Measurements from ENCODE around the gene LIPJ. TPM values are rescaled to one million over a fixed set of nuclear protein-coding genes. Genes with fewer than 3 reads are reported as not detected.

LIPJ gene
- total RNA-seq, 1 experiment from 2014 or later = not detected

DNA sequence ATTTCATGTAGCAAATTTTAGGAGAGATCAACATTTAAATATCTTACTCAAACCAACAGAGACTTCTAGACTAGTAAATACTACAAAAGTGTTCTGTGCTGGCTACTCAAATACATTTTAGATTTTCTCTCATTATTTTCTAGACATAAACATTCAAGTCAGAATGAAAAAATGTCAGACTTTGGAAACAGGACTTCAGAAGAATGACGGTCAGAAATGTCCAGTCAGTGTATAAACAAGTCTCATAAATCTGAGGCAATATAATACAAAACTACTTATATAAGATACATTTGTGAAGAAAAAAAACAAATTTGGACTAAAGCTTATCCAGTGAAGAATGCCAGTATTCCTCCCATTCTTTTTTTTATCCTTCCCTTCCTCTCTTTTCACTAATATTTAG lies 29.3 kb upstream of the LIPJ start:
- Mint-ChIP-seq H3K4me1 (ENCODE audit: insufficient read depth, unreplicated experiment) (peaks cover 16% of the 10 kb centered on the region), H3K27me3 (ENCODE audit: insufficient read depth, unreplicated experiment) (peaks cover 5% of the 10 kb centered on the region), H3K27ac (ENCODE audit: low read depth, unreplicated experiment) (peak overlapping the region; percentile 17), H3K4me3 (ENCODE audit: unreplicated experiment) (no peak overlapping the region), H3K9me3 (ENCODE audit: unreplicated experiment) (peaks cover 22% of the 10 kb centered on the region), H3K36me3 (ENCODE audit: insufficient read depth, unreplicated experiment) (peaks cover 5% of the 10 kb centered on the region)
- no peak for DNase-seq (ENCODE audit: unreplicated experiment)
- no TSS peak for BruUV-seq (replicated peaks)
- TF ChIP-seq CTCF (IDR thresholded peaks at IDR 0.05; ENCODE audit: unreplicated experiment) = no peak
- ChIA-PET CTCF (interaction anchor here (0.8 to 1.3 kb wide), 3 partner anchors 153 to 376 kb away, joined by 3 to 5 read pairs (median 4); no protein-coding TSS in a partner anchor), POLR2A (interaction anchor here (0.6 to 1.3 kb wide), 7 partner anchors 88 to 1818 kb away, joined by 3 to 4 read pairs (median 3); no protein-coding TSS in a partner anchor)
- intact Hi-C loops (cut with micrococcal nuclease) = loop anchor here (10.0 kb wide), 1 partner anchor 402 kb away; no protein-coding TSS in a partner anchor

DNA sequence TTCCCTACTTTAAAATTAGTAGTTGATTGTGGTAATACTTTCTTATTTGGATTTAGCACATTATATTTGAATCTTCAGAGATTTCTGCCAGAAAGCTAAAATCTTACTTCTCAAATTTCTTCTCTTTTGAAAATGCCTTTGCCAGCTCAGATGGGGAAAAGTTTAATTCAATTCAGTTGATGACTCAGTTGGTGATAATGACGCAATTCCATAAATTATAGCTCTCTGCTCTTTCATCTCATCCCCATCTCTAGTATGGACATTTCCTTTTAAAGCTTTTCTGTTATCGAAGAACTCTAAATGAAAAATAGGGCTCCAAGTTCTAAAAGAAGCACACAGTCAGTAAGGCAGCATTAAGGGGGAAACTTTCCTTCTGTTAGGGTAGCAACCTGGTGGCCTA lies 28.9 kb upstream of the LIPJ start:
- H3K36me3 Mint-ChIP-seq (ENCODE audit: insufficient read depth, unreplicated experiment) = peaks cover 5% of the 10 kb centered on the region
- POLR2A ChIA-PET = interaction anchor here (0.5 to 1.3 kb wide), 8 partner anchors 11 to 1817 kb away, joined by 3 to 4 read pairs (median 3); no protein-coding TSS in a partner anchor
- H3K4me3 Mint-ChIP-seq (ENCODE audit: unreplicated experiment) = no peak overlapping the region
- peak overlapping the region; percentile 17 for H3K27ac Mint-ChIP-seq (ENCODE audit: low read depth, unreplicated experiment)
- intact Hi-C loops (cut with micrococcal nuclease) = loop anchor here (10.0 kb wide), 1 partner anchor 403 kb away; no protein-coding TSS in a partner anchor
- peaks cover 26% of the 10 kb centered on the region for H3K9me3 Mint-ChIP-seq (ENCODE audit: unreplicated experiment)
- no TSS peak for BruUV-seq (replicated peaks)
- H3K4me1 Mint-ChIP-seq (ENCODE audit: insufficient read depth, unreplicated experiment) = peaks cover 16% of the 10 kb centered on the region
- CTCF ChIA-PET = interaction anchor here (0.8 to 1.3 kb wide), 3 partner anchors 154 to 375 kb away, joined by 3 to 5 read pairs (median 4); no protein-coding TSS in a partner anchor
- no peak for TF ChIP-seq CTCF (IDR thresholded peaks at IDR 0.05; ENCODE audit: unreplicated experiment)
- DNase-seq (ENCODE audit: unreplicated experiment) = peak; percentile 60
- peaks cover 9% of the 10 kb centered on the region for H3K27me3 Mint-ChIP-seq (ENCODE audit: insufficient read depth, unreplicated experiment)

GRCh38 chr10:88562152-88562551 lies 24.4 kb upstream of the LIPJ start:
- DNase-seq (ENCODE audit: unreplicated experiment) = no peak
- Mint-ChIP-seq H3K4me1 (ENCODE audit: insufficient read depth, unreplicated experiment) (peaks cover 7% of the 10 kb centered on the region), H3K27me3 (ENCODE audit: insufficient read depth, unreplicated experiment) (peaks cover 17% of the 10 kb centered on the region), H3K27ac (ENCODE audit: low read depth, unreplicated experiment) (no peak overlapping the region), H3K4me3 (ENCODE audit: unreplicated experiment) (no peak overlapping the region), H3K9me3 (ENCODE audit: unreplicated experiment) (peaks cover 8% of the 10 kb centered on the region), H3K36me3 (ENCODE audit: insufficient read depth, unreplicated experiment) (no peaks in the 10 kb centered on the region)
- ChIA-PET CTCF (interaction anchor here (1.4 to 8.9 kb wide), 3 partner anchors 9 to 273 kb away, joined by 3 to 81 read pairs (median 9); no protein-coding TSS in a partner anchor), POLR2A (interaction anchor here (0.7 kb wide), 1 partner anchor 413 kb away, joined by 5 read pairs; no protein-coding TSS in a partner anchor)
- intact Hi-C loops (cut with micrococcal nuclease) = no loop called here
- no TSS peak for BruUV-seq (replicated peaks)
- no peak for TF ChIP-seq CTCF (IDR thresholded peaks at IDR 0.05; ENCODE audit: unreplicated experiment)

- H3K4me3 Mint-ChIP-seq (ENCODE audit: unreplicated experiment) = no peak overlapping the region
- peaks cover 17% of the 10 kb centered on the region for H3K27me3 Mint-ChIP-seq (ENCODE audit: insufficient read depth, unreplicated experiment)
- no peaks in the 10 kb centered on the region for H3K4me1 Mint-ChIP-seq (ENCODE audit: insufficient read depth, unreplicated experiment)
- H3K27ac Mint-ChIP-seq (ENCODE audit: low read depth, unreplicated experiment) = no peak overlapping the region
- H3K9me3 Mint-ChIP-seq (ENCODE audit: unreplicated experiment) = peaks cover 8% of the 10 kb centered on the region
- intact Hi-C loops (cut with micrococcal nuclease) = loop anchor here (1.0 to 5.0 kb wide), 5 partner anchors 123 to 652 kb away; no protein-coding TSS in a partner anchor
- DNase-seq (ENCODE audit: unreplicated experiment) = peak; percentile 35
- ChIA-PET POLR2A (interaction anchor here (0.9 to 1.3 kb wide), 5 partner anchors 9 to 699 kb away, joined by 3 to 4 read pairs (median 3); no protein-coding TSS in a partner anchor), CTCF (interaction anchor here (0.6 to 8.9 kb wide), 22 partner anchors 9 to 746 kb away, joined by 3 to 81 read pairs (median 4); no protein-coding TSS in a partner anchor)
- H3K36me3 Mint-ChIP-seq (ENCODE audit: insufficient read depth, unreplicated experiment) = no peaks in the 10 kb centered on the region
- peak; percentile 48 for TF ChIP-seq CTCF (IDR thresholded peaks at IDR 0.05; ENCODE audit: unreplicated experiment)
- no TSS peak for BruUV-seq (replicated peaks)
Measured at GRCh38 chr10:88565072-88565471, 21.5 kb upstream of the LIPJ start.
